A549 (cell line): ENCODE data around the gene NFAM1. TPM values are rescaled to one million over a fixed set of nuclear protein-coding genes. Genes with fewer than 3 reads are reported as not detected.

ENCODE experiments used
- ATAC-seq, 2 experiments: fragments of 200-7000 bp in 1 of 2; fragments of >200 bp in 1 of 2; cut with Nextera tagmentation in 1 of 2; cut with Tn5 transposase in 1 of 2; 3 replicates each; pipeline versions ENCODE4 v1.8.0 to v1.9.1; 2018 to 2020; ENCODE audit warnings: mild to moderate bottlenecking in 1 of 2, moderate library complexity in 1 of 2
- CTCF ChIA-PET: fragments of 300-600 bp; sonication (Branson Sonifier 250); formaldehyde crosslinking; extraction: SDS; loops from one replicate; lab custom pipeline; 2021; ENCODE audit warnings: antibody characterized with exemption, inconsistent platforms; lab: Yijun Ruan, JAX
- POLR2A ChIA-PET: fragments of 350-600 bp; formaldehyde crosslinking; extraction: SDS; loops from one replicate; lab custom pipeline; 2021; ENCODE audit warnings: antibody characterized with exemption, inconsistent platforms; lab: Yijun Ruan, JAX
- DNase-seq, 2 experiments: peaks; one replicate each; pipeline versions ENCODE4 v3.0.0 to v3.0.0-alpha.2; 2011 to 2016; ENCODE audit warnings: low read depth in 1 of 2, low spot score in 1 of 2
- FAIRE-seq: peaks from 2 replicates; lab custom pipeline; 2011; peaks lifted over from hg19 to GRCh38; lab: Jason Lieb, UNC
- H3K27ac ChIP-seq, 2 experiments: fragments of >200 bp; sonication (Bioruptor Twin); formaldehyde crosslinking; 3 replicates each; pipeline ENCODE4 v1.5.1; 2016 to 2017
- H3K4me1 ChIP-seq: fragments of >200 bp; sonication (Bioruptor Twin); formaldehyde crosslinking; 3 replicates; pipeline ENCODE4 v1.6.1; 2016
- H3K4me2 ChIP-seq: fragments of >200 bp; sonication (Bioruptor Twin); formaldehyde crosslinking; 3 replicates; pipeline ENCODE4 v1.6.1; 2016
- H3K4me3 ChIP-seq: fragments of >200 bp; sonication (Bioruptor Twin); formaldehyde crosslinking; 3 replicates; pipeline ENCODE4 v1.5.1; 2016
- H3K9me3 ChIP-seq: fragments of >200 bp; sonication (Bioruptor Twin); formaldehyde crosslinking; 3 replicates; pipeline ENCODE4 v1.6.1; 2016
- BHLHE40 ChIP-seq: IDR thresholded peaks from 2 replicates; pipeline ENCODE4 v1.6.1; 2012; ENCODE audit warnings: low read depth, low read length, inconsistent platforms
- CBX2 ChIP-seq: fragments of 200-600 bp; sonication (generic); IDR thresholded peaks from 2 replicates; pipeline ENCODE4 v1.6.1; 2016; ENCODE audit warnings: low read depth, mild to moderate bottlenecking, borderline replicate concordance
- CHD4 ChIP-seq: fragments of 200-600 bp; sonication (generic); IDR thresholded peaks from 2 replicates; pipeline ENCODE4 v1.6.1; 2016; ENCODE audit warnings: antibody characterized with exemption, mild to moderate bottlenecking, borderline replicate concordance
- ELK1 ChIP-seq: fragments of 150-350 bp; IDR thresholded peaks from 2 replicates; pipeline ENCODE4 v1.6.1; 2014; ENCODE audit warnings: low read depth, mild to moderate bottlenecking, low read length
- GATA3 ChIP-seq: IDR thresholded peaks from 2 replicates; pipeline ENCODE4 v1.6.1; 2012; ENCODE audit warnings: borderline replicate concordance
- HOXB13 ChIP-seq: fragments of 250-450 bp; sonication (Bioruptor Pico); IDR thresholded peaks from 2 replicates; pipeline ENCODE4 v1.5.0; 2020; ENCODE audit warnings: low read depth, mild to moderate bottlenecking, moderate library complexity
- JUNB ChIP-seq: fragments of >200 bp; sonication (Bioruptor Twin); formaldehyde crosslinking; IDR thresholded peaks from 2 replicates; pipeline ENCODE4 v1.6.1; 2016
- KDM5A ChIP-seq: fragments of 200-600 bp; sonication (generic); IDR thresholded peaks from 2 replicates; pipeline ENCODE4 v1.6.1; 2016; ENCODE audit warnings: antibody characterized with exemption, mild to moderate bottlenecking
- MAZ ChIP-seq: fragments of 150-350 bp; IDR thresholded peaks from 2 replicates; pipeline ENCODE4 v1.6.1; 2014; ENCODE audit warnings: antibody characterized with exemption, low read depth, low read length, borderline replicate concordance
- NFE2L2 ChIP-seq: fragments of 150-350 bp; conservative IDR thresholded peaks from 2 replicates; pipeline ENCODE4 v1.6.1; 2014; ENCODE audit warnings: low read length
- PHF8 ChIP-seq: fragments of 200-600 bp; sonication (generic); IDR thresholded peaks from 2 replicates; pipeline ENCODE4 v1.6.1; 2016; ENCODE audit warnings: low read depth, mild to moderate bottlenecking, antibody characterized with exemption, moderate library complexity, borderline replicate concordance
- REST ChIP-seq: fragments of 200-600 bp; sonication (generic); IDR thresholded peaks from 2 replicates; pipeline ENCODE4 v1.6.1; 2016; ENCODE audit warnings: antibody characterized with exemption, mild to moderate bottlenecking, moderate library complexity
- RFX5 ChIP-seq: fragments of 450-650 bp; IDR thresholded peaks from 2 replicates; pipeline ENCODE4 v1.7.1; 2014; ENCODE audit warnings: antibody characterized with exemption, mild to moderate bottlenecking, moderate library complexity
- RNF2 ChIP-seq: fragments of 200-600 bp; sonication (generic); IDR thresholded peaks from 2 replicates; pipeline ENCODE4 v1.6.1; 2016; ENCODE audit warnings: low read depth, mild to moderate bottlenecking, antibody characterized with exemption, moderate library complexity, borderline replicate concordance
- SMC3 ChIP-seq: fragments of >200 bp; sonication (Bioruptor Twin); formaldehyde crosslinking; IDR thresholded peaks from 3 replicates; pipeline ENCODE4 v1.6.1; 2018; ENCODE audit warnings: inconsistent platforms
- SREBF2 ChIP-seq: fragments of 450-650 bp; IDR thresholded peaks from 2 replicates; pipeline ENCODE4 v1.6.1; 2014; ENCODE audit warnings: mild to moderate bottlenecking, moderate library complexity
- ZFP36 ChIP-seq: fragments of 450-650 bp; IDR thresholded peaks from 2 replicates; pipeline ENCODE4 v1.6.1; 2014; ENCODE audit warnings: borderline replicate concordance; ENCODE audit not compliant: partially characterized antibody
- ZNF302 ChIP-seq: fragments of 250-450 bp; sonication (Bioruptor Pico); IDR thresholded peaks from 2 replicates; pipeline ENCODE4 v1.9.0; 2021; ENCODE audit warnings: inconsistent platforms, mild to moderate bottlenecking, moderate library complexity
- WGBS: methylation state at CpG from one replicate; pipeline ENCODE4 v1.1.6; 2017; ENCODE audit errors: missing lambda C conversion rate; 5-methylcytosine and 5-hydroxymethylcytosine counted together
- polyA plus RNA-seq, 4 experiments: library from polyadenylated mRNA; depleted of rRNA in 3 of 4; stranded (reverse); fragments of >200 nt; fragmentation: RNase III in 1 of 4; extraction: RNeasy Plus Mini Kit Qiagen cat#74134 plus additional on column Dnase treatment in 1 of 4; gene quantifications; 2 replicates in 3 of 4; 3 replicates in 1 of 4; pipeline ENCODE4 v1.2.3, GENCODE V29; 2011 to 2017
- TF ChIP-seq, protein P1 (sequence below): IDR thresholded peaks from 2 replicates; pipeline ENCODE4 v1.6.1; 2012
- TF ChIP-seq, protein P2 (sequence below): IDR thresholded peaks from 2 replicates; pipeline ENCODE4 v1.6.1; 2012
- TF ChIP-seq, protein P3 (sequence below): fragments of >200 bp; sonication (Bioruptor Twin); formaldehyde crosslinking; IDR thresholded peaks from 2 replicates; pipeline ENCODE4 v1.6.1; 2016

NFAM1 gene
- polyA plus RNA-seq, 2 of the 4 experiments (the other 2 are of a cell fraction) = not detected

GRCh38 chr22:42368379-42369249 lies 63.6 kb downstream of the NFAM1 start:
- CTCF ChIA-PET = no interaction called here
- WGBS = 1% methylated on average over 17 of the region's 86 CpGs
- Histone ChIP-seq H3K9me3 (no peaks in the 10 kb centered on the region), H3K4me3 (peak overlapping the region; percentile 47)
- no peak for TF ChIP-seq ZNF302 (CRISPR knock-in tag)
- no peak for TF ChIP-seq CHD4
- TF ChIP-seq, protein P1, sequence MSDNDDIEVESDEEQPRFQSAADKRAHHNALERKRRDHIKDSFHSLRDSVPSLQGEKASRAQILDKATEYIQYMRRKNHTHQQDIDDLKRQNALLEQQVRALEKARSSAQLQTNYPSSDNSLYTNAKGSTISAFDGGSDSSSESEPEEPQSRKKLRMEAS = peak; percentile 42
- TF ChIP-seq HOXB13 (CRISPR knock-in tag) = no peak
- TF ChIP-seq RNF2 = peak; percentile 61; the same call in 1 of the 2 replicates
- TF ChIP-seq PHF8 = peak; percentile 32; the same call in 1 of the 2 replicates
- TF ChIP-seq RFX5 = no peak
- TF ChIP-seq, protein P2, sequence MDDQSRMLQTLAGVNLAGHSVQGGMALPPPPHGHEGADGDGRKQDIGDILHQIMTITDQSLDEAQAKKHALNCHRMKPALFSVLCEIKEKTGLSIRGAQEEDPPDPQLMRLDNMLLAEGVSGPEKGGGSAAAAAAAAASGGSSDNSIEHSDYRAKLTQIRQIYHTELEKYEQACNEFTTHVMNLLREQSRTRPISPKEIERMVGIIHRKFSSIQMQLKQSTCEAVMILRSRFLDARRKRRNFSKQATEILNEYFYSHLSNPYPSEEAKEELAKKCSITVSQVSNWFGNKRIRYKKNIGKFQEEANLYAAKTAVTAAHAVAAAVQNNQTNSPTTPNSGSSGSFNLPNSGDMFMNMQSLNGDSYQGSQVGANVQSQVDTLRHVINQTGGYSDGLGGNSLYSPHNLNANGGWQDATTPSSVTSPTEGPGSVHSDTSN = no peak
- TF ChIP-seq, all 56 proteins: peak for 3
- POLR2A ChIA-PET = interaction anchor here (0.5 to 0.8 kb wide), 3 partner anchors 9 to 27 kb away, joined by 3 to 4 read pairs (median 4); no protein-coding TSS in a partner anchor
- FAIRE-seq = no peak
- ATAC-seq = peak; percentile 39 to 53
- peak overlapping the region; percentile 27 to 79; a peak in 4 of 6 replicates for H3K27ac ChIP-seq
- peak overlapping the region; percentile 73 for H3K4me2 ChIP-seq
- H3K4me1 ChIP-seq = 0 out of 3 replicates have a peak, but pooled peaks cover 5% of the 10 kb centered on the region
- no peak for DNase-seq

DNA sequence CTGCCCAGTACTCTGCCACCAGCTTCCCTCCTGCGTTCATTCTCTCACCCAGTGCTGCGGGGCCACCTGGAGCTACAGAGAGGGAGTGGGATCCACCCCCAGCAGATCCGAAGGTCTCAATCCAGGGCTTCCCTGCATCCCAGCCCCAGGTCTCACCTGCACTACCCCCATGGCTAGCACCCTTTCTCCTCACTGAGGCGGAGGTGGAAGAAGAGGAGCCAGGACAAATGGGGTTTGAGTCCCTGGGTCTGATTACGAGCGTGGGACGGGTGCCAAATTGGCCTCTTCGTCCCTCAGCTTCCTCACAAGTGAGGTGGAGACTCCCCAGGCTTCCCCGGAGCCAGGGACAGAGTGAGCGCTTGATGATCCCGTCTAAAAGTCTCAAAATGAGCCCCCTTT lies 64.2 kb downstream of the NFAM1 start:
- Histone ChIP-seq H3K4me2 (peak overlapping the region; percentile 73), H3K27ac (no peak overlapping the region), H3K4me3 (peak overlapping the region; percentile 47; the same call in 2 of the 3 replicates)
- ChIA-PET POLR2A (no interaction called here), CTCF (no interaction called here)
- ATAC-seq (no peak), DNase-seq (no peak)
- 65% methylated on average over 10 of the region's 11 CpGs for WGBS
- no peak for TF ChIP-seq BHLHE40
- TF ChIP-seq GATA3 = no peak
- no peak for TF ChIP-seq SREBF2
- no peak for TF ChIP-seq PHF8
- TF ChIP-seq CBX2 = no peak
- TF ChIP-seq MAZ = no peak
- TF ChIP-seq ZFP36 = no peak
- TF ChIP-seq, protein P3, sequence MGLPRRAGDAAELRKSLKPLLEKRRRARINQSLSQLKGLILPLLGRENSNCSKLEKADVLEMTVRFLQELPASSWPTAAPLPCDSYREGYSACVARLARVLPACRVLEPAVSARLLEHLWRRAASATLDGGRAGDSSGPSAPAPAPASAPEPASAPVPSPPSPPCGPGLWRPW = no peak
- TF ChIP-seq ELK1 = no peak
- TF ChIP-seq REST = no peak
- no peak for TF ChIP-seq NFE2L2
- TF ChIP-seq SMC3 = no peak
- TF ChIP-seq JUNB = no peak
- no peak for TF ChIP-seq KDM5A
- TF ChIP-seq, all 56 proteins: peak for 0
- H3K9me3 ChIP-seq = no peaks in the 10 kb centered on the region
- FAIRE-seq = no peak
- H3K4me1 ChIP-seq = 0 out of 3 replicates have a peak, but pooled peaks cover 5% of the 10 kb centered on the region
